H9 (cell line): ENCODE measurements around the gene CHCHD6. TPM values are rescaled to one million over a fixed set of nuclear protein-coding genes. Genes with fewer than 3 reads are reported as not detected.

ENCODE experiments used
- DNase-seq: peaks from one replicate; pipeline ENCODE4 v3.0.0-alpha.2; 2017
- H2AFZ ChIP-seq: one replicate; pipeline ENCODE4 v1.6.1; 2013; ENCODE audit warnings: mild to moderate bottlenecking, low read length, control low read depth, moderate library complexity
- H2AK5ac ChIP-seq: 2 replicates; pipeline ENCODE4 v1.6.1; 2013; ENCODE audit warnings: low read length, control low read depth, mixed read lengths; ENCODE audit not compliant: insufficient read length
- H2BK120ac ChIP-seq: one replicate; pipeline ENCODE4 v1.6.1; 2013; ENCODE audit warnings: low read depth, mild to moderate bottlenecking, low read length, control low read depth, inconsistent platforms; ENCODE audit not compliant: poor library complexity, severe bottlenecking
- H2BK12ac ChIP-seq: 2 replicates; pipeline ENCODE4 v1.6.1; 2013; ENCODE audit warnings: low read length, control low read depth, mixed read lengths, low read depth; ENCODE audit not compliant: insufficient read length
- H2BK15ac ChIP-seq: 2 replicates; pipeline ENCODE4 v1.6.1; 2013; ENCODE audit warnings: low read depth, low read length, control low read depth
- H2BK20ac ChIP-seq: one replicate; pipeline ENCODE4 v1.6.1; 2013; ENCODE audit warnings: low read depth, mild to moderate bottlenecking, low read length, control low read depth, inconsistent platforms; ENCODE audit not compliant: poor library complexity, severe bottlenecking
- H2BK5ac ChIP-seq: 2 replicates; pipeline ENCODE4 v1.6.1; 2013; ENCODE audit warnings: low read length, control low read depth, mixed read lengths; ENCODE audit not compliant: insufficient read length
- H3K14ac ChIP-seq: 2 replicates; pipeline ENCODE4 v1.6.1; 2013; ENCODE audit warnings: low read length, control low read depth; ENCODE audit not compliant: insufficient read depth
- H3K18ac ChIP-seq: 2 replicates; pipeline ENCODE4 v1.6.1; 2013; ENCODE audit warnings: low read depth, mild to moderate bottlenecking, mixed read lengths, low read length, control low read depth; ENCODE audit not compliant: insufficient read length
- H3K23ac ChIP-seq: 2 replicates; pipeline ENCODE4 v1.6.1; 2013; ENCODE audit warnings: low read length, control low read depth, mixed read lengths, low read depth; ENCODE audit not compliant: insufficient read length
- H3K23me2 ChIP-seq: 2 replicates; pipeline ENCODE4 v1.6.1; 2013; ENCODE audit warnings: low read depth, mild to moderate bottlenecking, mixed read lengths, low read length, control low read depth; ENCODE audit not compliant: insufficient read length, poor library complexity, severe bottlenecking
- H3K27ac ChIP-seq: 2 replicates; pipeline ENCODE4 v1.5.1; 2013; ENCODE audit warnings: low read length, control low read depth, mixed read lengths, low read depth; ENCODE audit not compliant: insufficient read length
- H3K27me3 ChIP-seq: 2 replicates; pipeline ENCODE4 v1.6.1; 2013; ENCODE audit warnings: low read length, control low read depth, inconsistent platforms; ENCODE audit not compliant: insufficient read depth
- H3K4ac ChIP-seq: 2 replicates; pipeline ENCODE4 v1.6.1; 2013; ENCODE audit warnings: low read depth, mild to moderate bottlenecking, control low read depth, inconsistent platforms, low read length, moderate library complexity
- H3K4me1 ChIP-seq: 2 replicates; pipeline ENCODE4 v1.6.1; 2013; ENCODE audit warnings: low read length, control low read depth, inconsistent platforms; ENCODE audit not compliant: insufficient read depth
- H3K4me2 ChIP-seq: 2 replicates; pipeline ENCODE4 v1.6.1; 2013; ENCODE audit warnings: low read length, control low read depth, mixed read lengths; ENCODE audit not compliant: insufficient read length, insufficient read depth
- H3K56ac ChIP-seq: 2 replicates; pipeline ENCODE4 v1.6.1; 2013; ENCODE audit warnings: low read depth, mild to moderate bottlenecking, mixed read lengths, low read length, control low read depth; ENCODE audit not compliant: insufficient read length
- H3K79me1 ChIP-seq: 2 replicates; pipeline ENCODE4 v1.6.1; 2013; ENCODE audit warnings: low read depth, mild to moderate bottlenecking, moderate library complexity, low read length, control low read depth, inconsistent platforms; ENCODE audit not compliant: insufficient read depth, poor library complexity, severe bottlenecking
- H3K79me2 ChIP-seq: 2 replicates; pipeline ENCODE4 v1.6.1; 2013; ENCODE audit warnings: low read length, control low read depth, inconsistent platforms; ENCODE audit not compliant: insufficient read depth
- H3K9ac ChIP-seq: 2 replicates; pipeline ENCODE4 v1.6.1; 2013; ENCODE audit warnings: low read length, control low read depth, mixed read lengths; ENCODE audit not compliant: insufficient read length; ENCODE audit errors: extremely low read depth
- H3K9me3 ChIP-seq: one replicate; pipeline ENCODE4 v1.6.1; 2013; ENCODE audit warnings: low read depth, low read length, inconsistent platforms; ENCODE audit not compliant: control insufficient read depth
- H3T11ph ChIP-seq: one replicate; pipeline ENCODE4 v1.6.1; 2013; ENCODE audit warnings: mild to moderate bottlenecking, low read length, control low read depth, inconsistent platforms
- H4K20me1 ChIP-seq: one replicate; pipeline ENCODE4 v1.6.1; 2013; ENCODE audit not compliant: control insufficient read depth, insufficient read length, insufficient read depth
- H4K5ac ChIP-seq: 2 replicates; pipeline ENCODE4 v1.6.1; 2013; ENCODE audit warnings: low read depth, mild to moderate bottlenecking, mixed read lengths, low read length, control low read depth; ENCODE audit not compliant: insufficient read length
- H4K8ac ChIP-seq: replicated peaks from 2 replicates; pipeline ENCODE4 v1.6.1; 2013; ENCODE audit warnings: low read length, control low read depth, mixed read lengths, low read depth; ENCODE audit not compliant: insufficient read length
- H4K91ac ChIP-seq: 2 replicates; pipeline ENCODE4 v1.6.1; 2013; ENCODE audit warnings: low read depth, mild to moderate bottlenecking, moderate library complexity, mixed read lengths, low read length, control low read depth; ENCODE audit not compliant: insufficient read length
- H3K27ac Mint-ChIP-seq, 3 experiments: 2 replicates in 2 of 3; 3 replicates in 1 of 3; pipeline ENCODE4 v1.8.0; 2020 to 2021; ENCODE audit warnings: mixed read lengths in 3 of 3, mild to moderate bottlenecking in 1 of 3, moderate library complexity in 1 of 3
- H3K27me3 Mint-ChIP-seq: 2 replicates; pipeline ENCODE4 v1.8.0; 2021; ENCODE audit warnings: low read depth, mild to moderate bottlenecking, moderate library complexity, mixed read lengths
- H3K36me3 Mint-ChIP-seq, 3 experiments: 2 replicates in 2 of 3; 3 replicates in 1 of 3; pipeline ENCODE4 v1.8.0; 2020 to 2021; ENCODE audit warnings: low read depth in 3 of 3, mixed read lengths in 3 of 3; ENCODE audit not compliant: insufficient read depth in 1 of 3
- H3K4me1 Mint-ChIP-seq, 2 experiments: 2 replicates each; pipeline ENCODE4 v1.8.0; 2020; ENCODE audit warnings: mixed read lengths in 2 of 2
- H3K4me3 Mint-ChIP-seq, 2 experiments: 2 replicates in 1 of 2; 3 replicates in 1 of 2; pipeline ENCODE4 v1.8.0; 2020 to 2021; ENCODE audit warnings: mild to moderate bottlenecking in 2 of 2, mixed read lengths in 2 of 2, moderate library complexity in 1 of 2
- H3K9me3 Mint-ChIP-seq, 2 experiments: 2 replicates in 1 of 2; 3 replicates in 1 of 2; pipeline ENCODE4 v1.8.0; 2020; ENCODE audit warnings: mild to moderate bottlenecking in 2 of 2, mixed read lengths in 2 of 2, moderate library complexity in 1 of 2
- WGBS: extraction: QIAGEN DNeasy Blood & Tissue Kit; methylation state at CpG from one replicate; pipeline ENCODE4 v1.1.7; 2013; ENCODE audit warnings: missing lambda C conversion rate, low lambda C conversion rate, mixed read lengths; ENCODE audit not compliant: insufficient read length; ENCODE audit errors: extremely low coverage; 5-methylcytosine and 5-hydroxymethylcytosine counted together
- total RNA-seq: library from RNA; stranded (reverse); gene quantifications from 2 replicates; pipeline ENCODE4 v1.2.1, GENCODE V29; 2021
- TF ChIP-seq, protein P1 (sequence below): fragments of 200-600 bp; sonication (generic); conservative IDR thresholded peaks from 3 replicates; pipeline ENCODE4 v1.8.0; 2021; ENCODE audit warnings: antibody characterized with exemption, mild to moderate bottlenecking

CHCHD6 gene
- total RNA-seq, 1 experiment from 2014 or later = 34.2 TPM

- H3K4me2 ChIP-seq = no peak overlapping the region
- H2BK120ac ChIP-seq = no peak overlapping the region
- no peak overlapping the region for H3K27ac ChIP-seq
- no peak overlapping the region; a peak in 1 of 7 replicates for H3K27ac Mint-ChIP-seq
- H3K4me1 ChIP-seq = no peaks in the 10 kb centered on the region
- no CpG with 5 or more reads among the region's 26 CpGs for WGBS
- H3K27me3 ChIP-seq = no peaks in the 10 kb centered on the region
- H3K9me3 ChIP-seq = no peaks in the 10 kb centered on the region
- TF ChIP-seq, protein P1, sequence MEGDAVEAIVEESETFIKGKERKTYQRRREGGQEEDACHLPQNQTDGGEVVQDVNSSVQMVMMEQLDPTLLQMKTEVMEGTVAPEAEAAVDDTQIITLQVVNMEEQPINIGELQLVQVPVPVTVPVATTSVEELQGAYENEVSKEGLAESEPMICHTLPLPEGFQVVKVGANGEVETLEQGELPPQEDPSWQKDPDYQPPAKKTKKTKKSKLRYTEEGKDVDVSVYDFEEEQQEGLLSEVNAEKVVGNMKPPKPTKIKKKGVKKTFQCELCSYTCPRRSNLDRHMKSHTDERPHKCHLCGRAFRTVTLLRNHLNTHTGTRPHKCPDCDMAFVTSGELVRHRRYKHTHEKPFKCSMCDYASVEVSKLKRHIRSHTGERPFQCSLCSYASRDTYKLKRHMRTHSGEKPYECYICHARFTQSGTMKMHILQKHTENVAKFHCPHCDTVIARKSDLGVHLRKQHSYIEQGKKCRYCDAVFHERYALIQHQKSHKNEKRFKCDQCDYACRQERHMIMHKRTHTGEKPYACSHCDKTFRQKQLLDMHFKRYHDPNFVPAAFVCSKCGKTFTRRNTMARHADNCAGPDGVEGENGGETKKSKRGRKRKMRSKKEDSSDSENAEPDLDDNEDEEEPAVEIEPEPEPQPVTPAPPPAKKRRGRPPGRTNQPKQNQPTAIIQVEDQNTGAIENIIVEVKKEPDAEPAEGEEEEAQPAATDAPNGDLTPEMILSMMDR = no peak
- no peaks in the 10 kb centered on the region for H3K27me3 Mint-ChIP-seq
- no peak for DNase-seq
- H4K91ac ChIP-seq = no peak overlapping the region
- no peak overlapping the region for H3K56ac ChIP-seq
- H4K20me1 ChIP-seq = no peaks in the 10 kb centered on the region
- H2BK15ac ChIP-seq = no peak overlapping the region
- H3K14ac ChIP-seq = no peak overlapping the region
- no peak overlapping the region for H3K18ac ChIP-seq
- H3K79me2 ChIP-seq = peaks cover 6% of the 10 kb centered on the region; the same call in 1 of the 2 replicates
- H3K4me3 Mint-ChIP-seq = no peak overlapping the region
- H2AK5ac ChIP-seq = no peak overlapping the region
- no peak overlapping the region for H4K8ac ChIP-seq
- no peak overlapping the region for H4K5ac ChIP-seq
- no peaks in the 10 kb centered on the region for H3K23me2 ChIP-seq
- no peak overlapping the region for H3K23ac ChIP-seq
- no peak overlapping the region for H2BK20ac ChIP-seq
- H3T11ph ChIP-seq = no peak overlapping the region
- H3K9ac ChIP-seq = no peak overlapping the region
- H2BK5ac ChIP-seq = no peak overlapping the region
- H3K4me1 Mint-ChIP-seq = peaks cover 5 to 24% of the 10 kb centered on the region in 2 experiments
- no peaks in the 10 kb centered on the region for H3K79me1 ChIP-seq
- no peaks in the 10 kb centered on the region for H3K9me3 Mint-ChIP-seq
- H3K4ac ChIP-seq = no peak overlapping the region
- H2AFZ ChIP-seq = no peak overlapping the region
- H3K36me3 Mint-ChIP-seq = peaks cover 4 to 15% (median 13%) of the 10 kb centered on the region in 3 experiments; a peak in 6 of 7 replicates
- H2BK12ac ChIP-seq = no peak overlapping the region
Observed at GRCh38 chr3:126988451-126989021, 284.5 kb downstream of the CHCHD6 start.
